Chondrocyte (in vitro differentiated cells): ENCODE measurements around the gene KLHL24. TPM values are rescaled to one million over a fixed set of nuclear protein-coding genes. Genes with fewer than 3 reads are reported as not detected.

Experiments
- DNase-seq: peaks from one replicate; pipeline ENCODE4 v3.0.0; 2021; ENCODE audit warnings: mixed read lengths, low spot score
- H3K27ac Mint-ChIP-seq: one replicate; pipeline ENCODE4 v1.8.0; 2021; ENCODE audit warnings: mild to moderate bottlenecking, moderate library complexity, mixed read lengths; ENCODE audit not compliant: unreplicated experiment
- H3K27me3 Mint-ChIP-seq: 2 replicates; pipeline ENCODE4 v1.8.0; 2021; ENCODE audit warnings: low read depth, mixed read lengths
- H3K36me3 Mint-ChIP-seq: 2 replicates; pipeline ENCODE4 v1.8.0; 2021; ENCODE audit warnings: low read depth, mixed read lengths
- H3K4me1 Mint-ChIP-seq: 2 replicates; pipeline ENCODE4 v1.8.0; 2021; ENCODE audit warnings: low read depth, mild to moderate bottlenecking, mixed read lengths
- H3K4me3 Mint-ChIP-seq: one replicate; pipeline ENCODE4 v1.8.0; 2021; ENCODE audit warnings: mild to moderate bottlenecking, moderate library complexity, mixed read lengths; ENCODE audit not compliant: unreplicated experiment
- H3K9me3 Mint-ChIP-seq: 2 replicates; pipeline ENCODE4 v1.8.0; 2021; ENCODE audit warnings: low read depth, mixed read lengths
- CTCF ChIP-seq: fragments of 200-600 bp; sonication (generic); IDR thresholded peaks from 2 replicates; pipeline ENCODE4 v1.5.0; 2021; ENCODE audit warnings: antibody characterized with exemption, mild to moderate bottlenecking, moderate library complexity
- total RNA-seq: library from RNA; stranded (reverse); gene quantifications from 3 replicates; pipeline ENCODE4 v1.2.1, GENCODE V29; 2021

The KLHL24 gene
- total RNA-seq, 1 donor from 2014 or later, result 55.7 TPM

GRCh38 chr3:183711516-183711915 lies 76.1 kb downstream of the KLHL24 start:
- no peak for DNase-seq
- no peaks in the 10 kb centered on the region for H3K36me3 Mint-ChIP-seq
- peaks cover 16% of the 10 kb centered on the region for H3K4me1 Mint-ChIP-seq
- H3K9me3 Mint-ChIP-seq, result no peaks in the 10 kb centered on the region
- H3K4me3 Mint-ChIP-seq, result no peak overlapping the region
- H3K27ac Mint-ChIP-seq, result no peak overlapping the region
- TF ChIP-seq CTCF, result no peak
- H3K27me3 Mint-ChIP-seq, result no peaks in the 10 kb centered on the region

GRCh38 chr3:183714622-183715021 lies 79.2 kb downstream of the KLHL24 start:
- no peak overlapping the region for H3K4me3 Mint-ChIP-seq
- H3K36me3 Mint-ChIP-seq, result peaks cover 15% of the 10 kb centered on the region
- H3K9me3 Mint-ChIP-seq, result no peaks in the 10 kb centered on the region
- no peak overlapping the region for H3K27ac Mint-ChIP-seq
- H3K27me3 Mint-ChIP-seq, result no peaks in the 10 kb centered on the region
- peaks cover 11% of the 10 kb centered on the region for H3K4me1 Mint-ChIP-seq
- no peak for TF ChIP-seq CTCF
- no peak for DNase-seq

- Mint-ChIP-seq H3K36me3 (peaks cover 27% of the 10 kb centered on the region), H3K4me3 (no peak overlapping the region), H3K4me1 (peaks cover 17% of the 10 kb centered on the region), H3K27me3 (no peaks in the 10 kb centered on the region), H3K9me3 (no peaks in the 10 kb centered on the region), H3K27ac (no peak overlapping the region)
- DNase-seq, result no peak
- no peak for TF ChIP-seq CTCF
Measured at GRCh38 chr3:183718012-183718411, 82.6 kb downstream of the KLHL24 start.

GRCh38 chr3:183725387-183725786 lies 90.0 kb downstream of the KLHL24 start:
- no peak for DNase-seq
- H3K36me3 Mint-ChIP-seq, result peaks cover 53% of the 10 kb centered on the region
- peak overlapping the region; percentile 74 for H3K27ac Mint-ChIP-seq
- no peaks in the 10 kb centered on the region for H3K9me3 Mint-ChIP-seq
- no peak for TF ChIP-seq CTCF
- H3K4me3 Mint-ChIP-seq, result no peak overlapping the region
- H3K4me1 Mint-ChIP-seq, result peaks cover 7% of the 10 kb centered on the region
- H3K27me3 Mint-ChIP-seq, result no peaks in the 10 kb centered on the region

GRCh38 chr3:183728204-183728603 lies 92.8 kb downstream of the KLHL24 start:
- DNase-seq, result no peak
- H3K27me3 Mint-ChIP-seq, result no peaks in the 10 kb centered on the region
- TF ChIP-seq CTCF, result no peak
- H3K4me1 Mint-ChIP-seq, result no peaks in the 10 kb centered on the region
- H3K4me3 Mint-ChIP-seq, result no peak overlapping the region
- peaks cover 53% of the 10 kb centered on the region for H3K36me3 Mint-ChIP-seq
- H3K9me3 Mint-ChIP-seq, result no peaks in the 10 kb centered on the region
- no peak overlapping the region for H3K27ac Mint-ChIP-seq
